ENCODE results near the gene RNF144A.

Gene RNF144A

DNA sequence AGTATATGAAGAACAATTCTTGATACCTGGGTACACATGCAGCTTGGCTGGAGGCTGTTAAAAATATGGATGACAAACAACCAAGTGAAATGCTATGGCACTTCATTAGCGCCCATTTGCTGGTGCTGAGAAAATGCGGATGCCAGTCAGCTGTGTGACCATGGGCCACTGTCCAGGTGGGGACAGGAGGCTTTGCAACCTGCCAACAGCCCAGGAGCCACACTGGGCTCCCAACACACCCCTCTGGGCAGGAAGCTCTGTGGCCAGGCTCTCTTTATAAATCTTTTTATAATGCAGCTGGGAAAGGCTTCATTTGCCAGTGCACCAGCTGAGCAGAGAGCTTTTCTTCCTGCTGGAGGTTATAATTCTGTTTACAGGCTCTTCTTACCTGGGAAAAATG is 19.9 kb downstream of the RNF144A start:
- DNase-seq = no peak

GRCh38 chr2:6937582-6937981 is 20.4 kb downstream of the RNF144A start:
- Mint-ChIP-seq H3K4me3 (no peak overlapping the region), H3K27me3 (no peaks in the 10 kb centered on the region), H3K9me3 (no peaks in the 10 kb centered on the region), H3K36me3 (ENCODE audit: insufficient read depth) (peaks cover 7% of the 10 kb centered on the region), H3K4me1 (ENCODE audit: low read depth in 2 of 2) (peaks cover 42 to 49% of the 10 kb centered on the region in 2 donors), H3K27ac (peak overlapping the region in 1 of 2 donors; percentile 53)
- ATAC-seq (replicated peaks) = no peak
- DNase-seq = no peak

More for the DNA sequence above, 19.9 kb downstream of the RNF144A start:
- peaks cover 7% of the 10 kb centered on the region for H3K36me3 Mint-ChIP-seq (ENCODE audit: insufficient read depth)
- H3K4me3 Mint-ChIP-seq = no peak overlapping the region
- no peaks in the 10 kb centered on the region for H3K9me3 Mint-ChIP-seq
- H3K27me3 Mint-ChIP-seq = no peaks in the 10 kb centered on the region
- H3K27ac Mint-ChIP-seq = peak overlapping the region in 1 of 2 donors; percentile 53
- no peak for ATAC-seq (replicated peaks)
- peaks cover 42 to 51% of the 10 kb centered on the region in 2 donors for H3K4me1 Mint-ChIP-seq (ENCODE audit: low read depth in 2 of 2)

- peaks cover 7% of the 10 kb centered on the region for H3K36me3 Mint-ChIP-seq (ENCODE audit: insufficient read depth)
- no peak for DNase-seq
- no peak for ATAC-seq (replicated peaks)
- H3K4me1 Mint-ChIP-seq (ENCODE audit: low read depth in 2 of 2) = peaks cover 45 to 52% of the 10 kb centered on the region in 2 donors
- no peaks in the 10 kb centered on the region for H3K27me3 Mint-ChIP-seq
- no peaks in the 10 kb centered on the region for H3K9me3 Mint-ChIP-seq
- H3K27ac Mint-ChIP-seq = peak overlapping the region in 1 of 2 donors; percentile 8
- H3K4me3 Mint-ChIP-seq = no peak overlapping the region
Measured at GRCh38 chr2:6939071-6939470, 21.9 kb downstream of the RNF144A start.

GRCh38 chr2:6940820-6941219 is 23.6 kb downstream of the RNF144A start:
- Mint-ChIP-seq H3K4me1 (ENCODE audit: low read depth in 2 of 2) (peaks cover 43 to 51% of the 10 kb centered on the region in 2 donors), H3K36me3 (ENCODE audit: insufficient read depth) (peaks cover 7% of the 10 kb centered on the region), H3K9me3 (no peaks in the 10 kb centered on the region), H3K27ac (no peak overlapping the region), H3K27me3 (no peaks in the 10 kb centered on the region), H3K4me3 (no peak overlapping the region)
- no peak for DNase-seq
- no peak for ATAC-seq (replicated peaks)

DNA sequence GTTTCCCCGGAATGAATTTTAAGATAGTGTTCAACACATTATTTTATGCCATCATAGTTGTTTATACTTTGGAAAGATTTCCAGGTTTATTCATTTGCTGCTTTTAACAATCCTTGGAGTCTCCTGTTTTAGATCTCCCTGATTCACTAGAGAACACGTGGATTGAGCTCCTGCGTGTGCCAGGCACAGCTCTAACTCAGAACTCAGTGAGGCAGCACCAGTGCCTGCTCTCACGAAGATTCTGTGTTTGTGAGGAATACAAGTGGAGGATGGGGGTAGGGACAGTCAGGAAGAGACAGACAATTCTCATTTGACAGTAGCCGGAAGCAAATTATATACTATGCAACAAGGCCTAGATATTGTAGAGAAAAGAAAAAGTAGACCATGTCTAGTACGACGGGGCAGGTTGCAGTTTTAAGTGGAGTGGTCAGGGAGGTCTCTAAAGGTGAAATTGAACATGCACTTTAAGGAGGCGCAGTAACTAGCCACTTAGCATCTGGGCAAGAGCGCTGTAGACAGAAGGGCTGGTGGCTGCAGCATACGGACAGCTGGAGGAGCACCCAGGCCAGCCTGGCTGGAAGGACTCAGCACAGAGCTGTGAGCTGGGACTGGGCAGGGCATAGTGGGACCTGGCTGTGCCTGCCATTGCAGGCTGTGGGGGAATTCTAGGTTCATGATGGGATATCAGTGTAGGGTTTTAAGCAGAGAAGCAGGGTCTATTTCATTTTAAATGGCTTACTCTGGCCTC is 24.3 kb downstream of the RNF144A start:
- DNase-seq (no peak), ATAC-seq (replicated peaks) (no peak)
- peaks cover 40 to 45% of the 10 kb centered on the region in 2 donors for H3K4me1 Mint-ChIP-seq (ENCODE audit: low read depth in 2 of 2)
- H3K27me3 Mint-ChIP-seq = no peaks in the 10 kb centered on the region
- H3K4me3 Mint-ChIP-seq = no peak overlapping the region
- peaks cover 7% of the 10 kb centered on the region for H3K36me3 Mint-ChIP-seq (ENCODE audit: insufficient read depth)
- peak overlapping the region; percentile 21 to 82 for H3K27ac Mint-ChIP-seq
- no peaks in the 10 kb centered on the region for H3K9me3 Mint-ChIP-seq

GRCh38 chr2:6942848-6943247 is 25.6 kb downstream of the RNF144A start:
- Mint-ChIP-seq H3K4me1 (ENCODE audit: low read depth in 2 of 2) (peaks cover 35 to 38% of the 10 kb centered on the region in 2 donors), H3K27me3 (no peaks in the 10 kb centered on the region)
- no peak for DNase-seq

DNA sequence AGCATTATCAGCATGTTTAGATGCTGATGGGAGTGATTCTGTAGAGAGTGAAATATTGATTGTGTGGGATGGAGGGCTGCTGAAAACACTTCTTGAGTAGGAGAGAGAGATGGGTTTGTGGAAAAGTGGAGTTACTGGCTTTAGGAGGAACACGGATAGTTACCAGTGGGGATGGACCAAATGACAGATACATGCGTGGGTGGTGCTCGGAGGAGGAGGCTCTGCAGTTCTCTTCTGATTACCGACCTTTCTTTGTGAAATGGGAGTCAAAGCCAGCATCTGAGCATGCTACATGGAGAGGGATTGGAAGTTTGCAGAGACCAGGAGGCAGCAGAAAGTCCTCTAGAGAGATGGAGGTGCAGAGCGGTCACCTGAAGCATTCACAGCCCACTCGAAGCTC is 26.3 kb downstream of the RNF144A start:
- H3K4me1 Mint-ChIP-seq (ENCODE audit: low read depth in 2 of 2) = peaks cover 36 to 40% of the 10 kb centered on the region in 2 donors
- H3K27ac Mint-ChIP-seq = peak overlapping the region; percentile 0 to 2
- no peaks in the 10 kb centered on the region for H3K9me3 Mint-ChIP-seq

More at GRCh38 chr2:6942848-6943247, 25.6 kb downstream of the RNF144A start:
- peaks cover 7% of the 10 kb centered on the region for H3K36me3 Mint-ChIP-seq (ENCODE audit: insufficient read depth)
- H3K9me3 Mint-ChIP-seq = no peaks in the 10 kb centered on the region
- no peak for ATAC-seq (replicated peaks)
- H3K27ac Mint-ChIP-seq = peak overlapping the region; percentile 0 to 82
- H3K4me3 Mint-ChIP-seq = no peak overlapping the region

GRCh38 chr2:6943971-6944370 is 26.8 kb downstream of the RNF144A start:
- Mint-ChIP-seq H3K9me3 (no peaks in the 10 kb centered on the region), H3K36me3 (ENCODE audit: insufficient read depth) (peaks cover 10% of the 10 kb centered on the region), H3K27me3 (no peaks in the 10 kb centered on the region), H3K4me3 (no peak overlapping the region), H3K4me1 (ENCODE audit: low read depth in 2 of 2) (peaks cover 36 to 40% of the 10 kb centered on the region in 2 donors), H3K27ac (peak overlapping the region; percentile 0 to 2)
- no peak for ATAC-seq (replicated peaks)
- no peak for DNase-seq

More for the DNA sequence above, 26.3 kb downstream of the RNF144A start:
- Mint-ChIP-seq H3K27me3 (no peaks in the 10 kb centered on the region), H3K4me3 (no peak overlapping the region), H3K36me3 (ENCODE audit: insufficient read depth) (peaks cover 8% of the 10 kb centered on the region)
- ATAC-seq (replicated peaks) = no peak
- no peak for DNase-seq

DNA sequence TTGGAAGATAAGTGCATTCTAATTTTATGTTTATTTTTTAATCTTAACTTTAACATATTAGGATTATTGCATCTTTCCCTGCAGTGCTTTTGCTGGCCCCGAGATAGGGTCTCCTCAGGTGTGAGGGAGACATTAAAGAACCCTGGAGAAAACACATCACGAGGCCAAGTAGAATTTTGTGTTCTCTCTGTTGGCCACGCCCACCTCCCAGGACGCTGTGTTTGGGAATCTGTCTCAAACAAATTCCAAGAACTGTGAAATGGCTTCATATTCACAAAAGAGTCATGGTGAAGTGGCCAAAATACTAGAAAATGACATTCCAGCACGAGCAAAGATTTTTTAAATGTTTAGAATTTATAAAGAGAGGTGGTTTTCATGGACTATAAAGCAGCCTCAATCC is 27.3 kb downstream of the RNF144A start:
- Mint-ChIP-seq H3K36me3 (ENCODE audit: insufficient read depth) (peaks cover 10% of the 10 kb centered on the region), H3K9me3 (no peaks in the 10 kb centered on the region), H3K4me3 (no peak overlapping the region), H3K4me1 (ENCODE audit: low read depth in 2 of 2) (peaks cover 36 to 40% of the 10 kb centered on the region in 2 donors), H3K27me3 (no peaks in the 10 kb centered on the region), H3K27ac (peak overlapping the region in 1 of 2 donors; percentile 70)
- ATAC-seq (replicated peaks) = no peak
- no peak for DNase-seq

DNA sequence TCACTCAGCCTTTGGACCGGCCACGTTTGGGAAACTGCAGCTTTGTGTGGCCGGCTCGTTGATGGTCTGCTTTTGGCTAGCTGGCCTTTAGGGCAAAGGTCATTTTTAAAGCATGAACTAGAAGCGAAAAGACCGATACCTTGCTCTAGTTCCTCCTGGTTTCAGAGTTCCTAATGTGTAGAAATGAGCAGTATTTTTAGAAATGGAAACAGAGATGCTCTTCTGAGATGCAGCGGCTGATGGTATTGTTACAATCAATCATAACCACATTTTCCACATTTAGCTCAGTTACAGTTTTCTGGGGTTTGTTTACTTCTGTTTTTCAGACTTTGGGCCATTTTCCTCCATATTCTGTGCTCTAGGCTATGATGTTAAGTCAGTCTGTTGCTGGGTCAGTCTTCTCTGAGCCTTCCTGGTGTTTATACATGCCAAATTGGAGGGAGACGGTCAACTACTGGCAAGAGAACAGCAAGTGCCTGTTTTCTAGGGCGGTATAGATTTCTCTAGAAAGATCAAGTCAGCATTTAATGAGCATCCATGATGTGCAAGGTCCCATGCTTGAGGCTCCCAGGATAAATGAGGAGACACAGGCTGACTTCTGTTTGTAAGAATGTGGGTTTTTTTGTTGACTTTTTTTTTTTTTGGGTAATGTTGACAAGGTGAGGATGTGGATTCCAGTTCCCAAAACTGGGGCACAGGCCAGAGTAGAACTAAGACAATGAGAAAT is 28.0 kb downstream of the RNF144A start:
- Mint-ChIP-seq H3K27ac (peak overlapping the region; percentile 62 to 70), H3K4me3 (no peak overlapping the region), H3K36me3 (ENCODE audit: insufficient read depth) (peaks cover 10% of the 10 kb centered on the region), H3K27me3 (no peaks in the 10 kb centered on the region), H3K4me1 (ENCODE audit: low read depth in 2 of 2) (peaks cover 40 to 44% of the 10 kb centered on the region in 2 donors), H3K9me3 (no peaks in the 10 kb centered on the region)
- DNase-seq (no peak), ATAC-seq (replicated peaks) (no peak)

DNA sequence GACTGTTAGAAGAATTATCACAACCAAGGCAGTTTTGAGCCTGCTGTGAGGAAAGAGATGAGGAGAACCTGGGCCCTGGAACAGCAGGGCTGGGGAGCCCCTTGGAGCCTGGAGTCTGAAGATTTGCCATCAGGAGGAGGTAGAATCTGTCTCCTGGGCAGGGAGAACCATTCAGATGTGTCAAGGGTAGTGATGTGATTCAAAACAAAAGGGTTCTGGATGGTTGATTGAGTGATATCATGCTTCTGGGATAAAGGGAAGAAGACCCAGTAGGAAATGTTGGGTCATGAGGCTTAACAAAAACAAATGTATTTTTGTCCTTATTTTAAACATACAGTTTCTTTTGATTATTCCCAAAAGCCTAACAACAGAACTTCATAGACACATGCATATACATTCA is 28.6 kb downstream of the RNF144A start:
- no peaks in the 10 kb centered on the region for H3K9me3 Mint-ChIP-seq
- H3K4me3 Mint-ChIP-seq = no peak overlapping the region
- H3K4me1 Mint-ChIP-seq (ENCODE audit: low read depth in 2 of 2) = peaks cover 41 to 46% of the 10 kb centered on the region in 2 donors
- DNase-seq = no peak
- ATAC-seq (replicated peaks) = no peak
- H3K36me3 Mint-ChIP-seq (ENCODE audit: insufficient read depth) = peaks cover 10% of the 10 kb centered on the region
- H3K27me3 Mint-ChIP-seq = no peaks in the 10 kb centered on the region
- peak overlapping the region; percentile 62 to 70 for H3K27ac Mint-ChIP-seq

- peaks cover 4% of the 10 kb centered on the region for H3K36me3 Mint-ChIP-seq (ENCODE audit: insufficient read depth)
- DNase-seq = no peak
- H3K9me3 Mint-ChIP-seq = no peaks in the 10 kb centered on the region
- peaks cover 37 to 40% of the 10 kb centered on the region in 2 donors for H3K4me1 Mint-ChIP-seq (ENCODE audit: low read depth in 2 of 2)
- no peaks in the 10 kb centered on the region for H3K27me3 Mint-ChIP-seq
- H3K27ac Mint-ChIP-seq = no peak overlapping the region
- H3K4me3 Mint-ChIP-seq = no peak overlapping the region
- no peak for ATAC-seq (replicated peaks)
Measured at GRCh38 chr2:6946722-6947121, 29.5 kb downstream of the RNF144A start.

- Mint-ChIP-seq H3K36me3 (ENCODE audit: insufficient read depth) (peaks cover 6% of the 10 kb centered on the region), H3K9me3 (no peaks in the 10 kb centered on the region), H3K27me3 (no peaks in the 10 kb centered on the region), H3K4me3 (no peak overlapping the region), H3K4me1 (ENCODE audit: low read depth in 2 of 2) (peaks cover 32 to 33% of the 10 kb centered on the region in 2 donors), H3K27ac (peak overlapping the region; percentile 35 to 74)
- no peak for DNase-seq
- ATAC-seq (replicated peaks) = no peak
Measured at GRCh38 chr2:6947929-6948676, 30.9 kb downstream of the RNF144A start.
